HUES64 (cell line): ENCODE measurements around the gene MZT2A.
"Not testable (repeated sequence)": the region's sequence is repeated elsewhere in the genome, so short reads cannot be mapped to it uniquely, and the experiment has no call there.

Experiments used
- H3K27ac ChIP-seq: 2 replicates; pipeline ENCODE4 v1.7.0; 2013; ENCODE audit warnings: low read depth, low read length, inconsistent platforms
- H3K27me3 ChIP-seq: 2 replicates; pipeline ENCODE4 v1.6.1; 2013; ENCODE audit warnings: mild to moderate bottlenecking, low read length; ENCODE audit not compliant: insufficient read depth
- H3K36me3 ChIP-seq: 2 replicates; pipeline ENCODE4 v1.6.1; 2013; ENCODE audit warnings: mild to moderate bottlenecking, low read length; ENCODE audit not compliant: insufficient read depth
- H3K4me1 ChIP-seq: 2 replicates; pipeline ENCODE4 v1.6.1; 2013; ENCODE audit warnings: mild to moderate bottlenecking, low read length, moderate library complexity; ENCODE audit not compliant: insufficient read depth
- H3K4me3 ChIP-seq: 2 replicates; pipeline ENCODE4 v1.5.1; 2013; ENCODE audit warnings: mild to moderate bottlenecking, low read length, moderate library complexity
- H3K9ac ChIP-seq: 2 replicates; pipeline ENCODE4 v1.6.1; 2013; ENCODE audit warnings: mild to moderate bottlenecking, low read depth, low read length
- H3K9me3 ChIP-seq: 2 replicates; pipeline ENCODE4 v1.6.1; 2013; ENCODE audit warnings: low read depth, low read length; ENCODE audit not compliant: insufficient read depth
- WGBS: fragments of 150-250, 120-280 bp; methylation state at CpG from one replicate; pipeline ENCODE4 v1.1.7; 2013; ENCODE audit warnings: missing lambda C conversion rate; 5-methylcytosine and 5-hydroxymethylcytosine counted together

Gene MZT2A

GRCh38 chr2:131530626-131531344 is 38.6 kb upstream of the MZT2A start:
- not testable (repeated sequence) for H3K27me3 ChIP-seq, H3K4me1 ChIP-seq, H3K27ac ChIP-seq, H3K36me3 ChIP-seq, H3K9ac ChIP-seq, H3K4me3 ChIP-seq, H3K9me3 ChIP-seq
- WGBS = 82% methylated on average over 19 of the region's 22 CpGs

GRCh38 chr2:131529864-131530445 is 37.8 kb upstream of the MZT2A start:
- not testable (repeated sequence) for H3K9me3 ChIP-seq, H3K9ac ChIP-seq, H3K27me3 ChIP-seq, H3K27ac ChIP-seq, H3K4me1 ChIP-seq, H3K36me3 ChIP-seq, H3K4me3 ChIP-seq
- WGBS = 100% methylated on average over 4 of the region's 5 CpGs

- not testable (repeated sequence) for H3K36me3 ChIP-seq, H3K27me3 ChIP-seq, H3K9me3 ChIP-seq, H3K27ac ChIP-seq, H3K4me1 ChIP-seq, H3K9ac ChIP-seq
- WGBS = 70% methylated on average over 25 of the region's 26 CpGs
- H3K4me3 ChIP-seq = peak overlapping the region; percentile 50; the same call in 1 of the 2 replicates
Measured at GRCh38 chr2:131528981-131529863, 37.0 kb upstream of the MZT2A start.

- H3K27ac ChIP-seq, H3K4me1 ChIP-seq, H3K36me3 ChIP-seq, H3K9me3 ChIP-seq, H3K27me3 ChIP-seq: not testable (repeated sequence)
- Histone ChIP-seq H3K4me3 (peak within 1 kb of the TSS; percentile 50), H3K9ac (peak within 1 kb of the TSS; percentile 36; the same call in 1 of the 2 replicates)
- 36% methylated on average over 36 of the region's 47 CpGs for WGBS
Measured at GRCh38 chr2:131527131-131528001, 35.2 kb upstream of the MZT2A start, which contains the start of gene CCDC74A. TSS of gene CCDC74A (plus strand) at chr2:131527888. CDS start at chr2:131527971, 83 bp downstream.

GRCh38 chr2:131525256-131525655 is 33.1 kb upstream of the MZT2A start:
- H3K4me1 ChIP-seq, H3K27ac ChIP-seq, H3K27me3 ChIP-seq, H3K9ac ChIP-seq, H3K9me3 ChIP-seq, H3K36me3 ChIP-seq, H3K4me3 ChIP-seq: not testable (repeated sequence)
- 95% methylated on average over 2 of the region's 2 CpGs for WGBS

- Histone ChIP-seq H3K27me3 (no peaks in the 10 kb centered on the region), H3K4me3 (no peak overlapping the region), H3K9me3 (no peaks in the 10 kb centered on the region), H3K36me3 (peaks cover 32% of the 10 kb centered on the region), H3K27ac (no peak overlapping the region; the same call in 1 of the 2 replicates), H3K4me1 (no peaks in the 10 kb centered on the region), H3K9ac (no peak overlapping the region)
- 90% methylated on average over 20 of the region's 20 CpGs for WGBS
Measured at GRCh38 chr2:131521961-131522781, 30.0 kb upstream of the MZT2A start.

- WGBS = 95% methylated on average over 6 of the region's 6 CpGs
- H3K27me3 ChIP-seq, H3K9me3 ChIP-seq, H3K4me3 ChIP-seq, H3K27ac ChIP-seq, H3K4me1 ChIP-seq, H3K9ac ChIP-seq: not testable (repeated sequence)
- peaks cover 38% of the 10 kb centered on the region for H3K36me3 ChIP-seq
Measured at GRCh38 chr2:131521524-131521923, 29.3 kb upstream of the MZT2A start.

GRCh38 chr2:131520526-131520925 is 28.3 kb upstream of the MZT2A start:
- no peaks in the 10 kb centered on the region for H3K9me3 ChIP-seq
- WGBS = 87% methylated on average over 10 of the region's 10 CpGs
- H3K9ac ChIP-seq = no peak overlapping the region
- no peak overlapping the region for H3K4me3 ChIP-seq
- H3K27ac ChIP-seq = no peak overlapping the region
- H3K27me3 ChIP-seq = no peaks in the 10 kb centered on the region
- H3K36me3 ChIP-seq = peaks cover 40% of the 10 kb centered on the region
- no peaks in the 10 kb centered on the region for H3K4me1 ChIP-seq

- not testable (repeated sequence) for H3K9me3 ChIP-seq, H3K4me3 ChIP-seq, H3K9ac ChIP-seq, H3K27ac ChIP-seq, H3K27me3 ChIP-seq, H3K4me1 ChIP-seq
- 96% methylated on average over 24 of the region's 24 CpGs for WGBS
- H3K36me3 ChIP-seq = peaks cover 40% of the 10 kb centered on the region
Measured at GRCh38 chr2:131519871-131520470, 27.8 kb upstream of the MZT2A start.

GRCh38 chr2:131519466-131519865 is 27.3 kb upstream of the MZT2A start:
- 96% methylated on average over 15 of the region's 15 CpGs for WGBS
- H3K36me3 ChIP-seq = peaks cover 43% of the 10 kb centered on the region

More at GRCh38 chr2:131519466-131519865, 27.3 kb upstream of the MZT2A start:
- Histone ChIP-seq H3K27ac (no peak overlapping the region), H3K4me3 (no peak overlapping the region), H3K9me3 (no peaks in the 10 kb centered on the region), H3K27me3 (no peaks in the 10 kb centered on the region), H3K9ac (no peak overlapping the region), H3K4me1 (no peaks in the 10 kb centered on the region)
